H7 (cell line): ENCODE data around the gene BET1L. TPM values are rescaled to one million over a fixed set of nuclear protein-coding genes. Genes with fewer than 3 reads are reported as not detected.

Experiments
- DNase-seq: peaks from one replicate; pipeline ENCODE4 v3.0.0; 2012
- H3K27me3 ChIP-seq: 2 replicates; pipeline ENCODE4 v1.6.0; 2011; ENCODE audit warnings: mild to moderate bottlenecking, low read length; ENCODE audit not compliant: control insufficient read depth, insufficient read depth
- H3K36me3 ChIP-seq: replicated peaks from 2 replicates; pipeline ENCODE4 v1.5.1; 2011; ENCODE audit warnings: low read length; ENCODE audit not compliant: control insufficient read depth, insufficient read depth
- H3K4me3 ChIP-seq: 2 replicates; pipeline ENCODE4 v1.5.1; 2011; ENCODE audit warnings: low read depth, mild to moderate bottlenecking, control low read depth, low read length, moderate library complexity; ENCODE audit not compliant: insufficient read depth
- total RNA-seq: library from RNA; depleted of rRNA; stranded (reverse); fragments of >200 nt; shearing (Covaris generic); gene quantifications from 2 replicates; pipeline ENCODE4 v1.2.3, GENCODE V29; 2014

Gene BET1L
- total RNA-seq, 1 experiment from 2014 or later, result 23.7 TPM

- Histone ChIP-seq H3K27me3 (no peaks in the 10 kb centered on the region), H3K4me3 (peak within 1 kb of the TSS; percentile 93), H3K36me3 (peaks cover 3% of the 10 kb centered on the region)
- DNase-seq, result peak; percentile 96
These were observed 29.9 kb upstream of the BET1L start, which contains the start of gene PSMD13 for GRCh38 chr11:236774-237767. Gene PSMD13 (plus strand): TSS chr11:236976. CDS start chr11:237050, 74 bp downstream.

GRCh38 chr11:235997-236773 is 29.0 kb upstream of the BET1L start, which contains the start of gene SIRT3:
Gene SIRT3 (minus strand): TSS chr11:236342. CDS start chr11:236328, 14 bp downstream.
- no peaks in the 10 kb centered on the region; the same call in none of the 2 replicates for H3K36me3 ChIP-seq
- DNase-seq, result peak; percentile 100
- no peaks in the 10 kb centered on the region for H3K27me3 ChIP-seq

GRCh38 chr11:235609-235996 is 28.4 kb upstream of the BET1L start:
- no peaks in the 10 kb centered on the region for H3K27me3 ChIP-seq
- DNase-seq, result no peak
- no peaks in the 10 kb centered on the region for H3K36me3 ChIP-seq

More at GRCh38 chr11:235997-236773, 29.0 kb upstream of the BET1L start, which contains the start of gene SIRT3:
- H3K4me3 ChIP-seq, result peak within 1 kb of the TSS; percentile 93

GRCh38 chr11:235180-235579 is 28.0 kb upstream of the BET1L start:
- no peaks in the 10 kb centered on the region for H3K27me3 ChIP-seq
- no peaks in the 10 kb centered on the region for H3K36me3 ChIP-seq
- peak overlapping the region; percentile 88 for H3K4me3 ChIP-seq
- no peak for DNase-seq

More at GRCh38 chr11:235609-235996, 28.4 kb upstream of the BET1L start:
- H3K4me3 ChIP-seq, result peak overlapping the region; percentile 88

GRCh38 chr11:232783-233565 is 25.8 kb upstream of the BET1L start:
- Histone ChIP-seq H3K36me3 (no peaks in the 10 kb centered on the region), H3K27me3 (no peaks in the 10 kb centered on the region), H3K4me3 (no peak overlapping the region)
- peak; percentile 17 for DNase-seq

- Histone ChIP-seq H3K27me3 (no peaks in the 10 kb centered on the region), H3K4me3 (no peak overlapping the region), H3K36me3 (no peaks in the 10 kb centered on the region)
- DNase-seq, result no peak
These were observed 23.2 kb upstream of the BET1L start for GRCh38 chr11:230431-230830.

GRCh38 chr11:227824-228379 is 20.7 kb upstream of the BET1L start:
- no peak overlapping the region for H3K4me3 ChIP-seq
- no peaks in the 10 kb centered on the region for H3K27me3 ChIP-seq
- DNase-seq, result no peak
- H3K36me3 ChIP-seq, result no peaks in the 10 kb centered on the region

GRCh38 chr11:225734-226453 is 18.7 kb upstream of the BET1L start:
- DNase-seq, result no peak
- H3K36me3 ChIP-seq, result no peaks in the 10 kb centered on the region; the same call in 1 of the 2 replicates

GRCh38 chr11:224424-224823 is 17.2 kb upstream of the BET1L start:
- no peak for DNase-seq

More at GRCh38 chr11:225734-226453, 18.7 kb upstream of the BET1L start:
- Histone ChIP-seq H3K4me3 (no peak overlapping the region), H3K27me3 (no peaks in the 10 kb centered on the region)

GRCh38 chr11:223884-224283 is 16.7 kb upstream of the BET1L start:
- no peak overlapping the region for H3K4me3 ChIP-seq
- H3K36me3 ChIP-seq, result no peaks in the 10 kb centered on the region; the same call in 1 of the 2 replicates
- no peak for DNase-seq
- H3K27me3 ChIP-seq, result no peaks in the 10 kb centered on the region

More at GRCh38 chr11:224424-224823, 17.2 kb upstream of the BET1L start:
- Histone ChIP-seq H3K27me3 (no peaks in the 10 kb centered on the region), H3K36me3 (no peaks in the 10 kb centered on the region; the same call in 1 of the 2 replicates), H3K4me3 (no peak overlapping the region)

- Histone ChIP-seq H3K4me3 (no peak overlapping the region), H3K36me3 (no peaks in the 10 kb centered on the region; the same call in 1 of the 2 replicates), H3K27me3 (no peaks in the 10 kb centered on the region)
- no peak for DNase-seq
These were observed 16.0 kb upstream of the BET1L start for GRCh38 chr11:223026-223789.

GRCh38 chr11:221998-222789 is 15.0 kb upstream of the BET1L start:
- no peaks in the 10 kb centered on the region; the same call in 1 of the 2 replicates for H3K36me3 ChIP-seq
- H3K4me3 ChIP-seq, result no peak overlapping the region
- DNase-seq, result peak; percentile 22
- no peaks in the 10 kb centered on the region for H3K27me3 ChIP-seq
